Dendritic cell treated with granulocyte-macrophage colony-stimulating factor and Interleukin-4, amounts not matched to agents 40 ng/mL and 50 ng/mL, for 4 days (primary cell): ENCODE results near the gene SLC19A1.
A peak's percentile ranks its signal among the peaks of the same experiment; 100 is the strongest.

ENCODE experiments used
- H3K27ac Mint-ChIP-seq: one replicate; pipeline ENCODE4 v1.8.0; 2022; ENCODE audit warnings: mild to moderate bottlenecking, mixed read lengths
- H3K27me3 Mint-ChIP-seq: one replicate; pipeline ENCODE4 v1.8.0; 2022; ENCODE audit warnings: mild to moderate bottlenecking, mixed read lengths
- H3K36me3 Mint-ChIP-seq: one replicate; pipeline ENCODE4 v1.8.0; 2022; ENCODE audit warnings: low read depth, mixed read lengths
- H3K4me1 Mint-ChIP-seq: one replicate; pipeline ENCODE4 v1.8.0; 2022; ENCODE audit warnings: low read depth, mixed read lengths
- H3K4me3 Mint-ChIP-seq: one replicate; pipeline ENCODE4 v1.8.0; 2022; ENCODE audit warnings: mild to moderate bottlenecking, moderate library complexity, mixed read lengths
- H3K9me3 Mint-ChIP-seq: one replicate; pipeline ENCODE4 v1.8.0; 2022; ENCODE audit warnings: mixed read lengths
- intact Hi-C: fragments of 100-400 bp; cut with micrococcal nuclease; formaldehyde crosslinking; loops from one replicate; pipeline ENCODE4 v1.15.0; 2022

Gene SLC19A1

DNA sequence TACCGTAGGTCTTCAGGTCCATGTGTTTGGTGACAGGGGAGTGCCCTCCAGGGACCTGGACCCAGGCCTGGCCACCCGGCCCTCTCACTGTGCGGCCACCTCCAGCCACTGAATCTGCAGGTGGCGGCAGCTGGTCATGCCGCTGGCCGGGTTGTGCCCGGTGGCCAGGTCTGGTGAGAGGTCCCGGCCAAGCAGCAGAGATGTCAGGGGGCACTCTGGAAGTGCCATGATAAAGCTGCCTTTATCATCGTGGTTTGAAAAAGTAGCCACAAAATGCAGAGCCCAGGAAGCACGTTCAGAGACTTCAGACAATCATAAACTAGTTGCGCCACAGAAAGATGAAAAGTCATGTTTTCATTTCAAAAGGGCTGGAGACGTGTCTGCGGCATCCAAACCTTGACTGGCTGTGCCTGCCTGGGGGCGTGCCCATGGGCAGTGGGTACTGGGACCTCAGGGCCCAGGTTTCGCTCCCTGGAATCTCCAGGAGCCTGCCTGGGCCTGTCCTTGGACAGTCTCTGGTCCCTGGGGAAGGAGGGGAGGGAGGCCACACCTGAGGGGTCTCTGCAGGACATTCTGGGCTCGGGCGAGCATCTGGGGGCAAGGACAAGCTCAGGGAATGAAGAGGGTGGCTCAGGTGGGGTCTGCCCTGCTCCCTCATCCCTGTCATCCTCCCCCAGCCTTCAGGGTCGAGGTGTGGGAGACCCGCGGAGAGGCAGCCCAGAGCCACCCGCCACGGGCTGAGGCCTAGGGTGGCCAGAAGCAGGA is 92.4 kb downstream of the SLC19A1 start:
- Mint-ChIP-seq H3K27ac (peak overlapping the region; percentile 24), H3K4me3 (no peak overlapping the region)

GRCh38 chr21:45448810-45449657 is 93.2 kb downstream of the SLC19A1 start:
- no peaks in the 10 kb centered on the region for H3K4me1 Mint-ChIP-seq
- intact Hi-C loops: no loop called here
- no peaks in the 10 kb centered on the region for H3K36me3 Mint-ChIP-seq
- H3K9me3 Mint-ChIP-seq: no peaks in the 10 kb centered on the region
- no peak overlapping the region for H3K4me3 Mint-ChIP-seq
- H3K27me3 Mint-ChIP-seq: peaks cover 17% of the 10 kb centered on the region
- peak overlapping the region; percentile 24 for H3K27ac Mint-ChIP-seq

More for the DNA sequence above, 92.4 kb downstream of the SLC19A1 start:
- Mint-ChIP-seq H3K27me3 (peaks cover 12% of the 10 kb centered on the region), H3K4me1 (no peaks in the 10 kb centered on the region), H3K9me3 (no peaks in the 10 kb centered on the region), H3K36me3 (no peaks in the 10 kb centered on the region)
- intact Hi-C loops: no loop called here

DNA sequence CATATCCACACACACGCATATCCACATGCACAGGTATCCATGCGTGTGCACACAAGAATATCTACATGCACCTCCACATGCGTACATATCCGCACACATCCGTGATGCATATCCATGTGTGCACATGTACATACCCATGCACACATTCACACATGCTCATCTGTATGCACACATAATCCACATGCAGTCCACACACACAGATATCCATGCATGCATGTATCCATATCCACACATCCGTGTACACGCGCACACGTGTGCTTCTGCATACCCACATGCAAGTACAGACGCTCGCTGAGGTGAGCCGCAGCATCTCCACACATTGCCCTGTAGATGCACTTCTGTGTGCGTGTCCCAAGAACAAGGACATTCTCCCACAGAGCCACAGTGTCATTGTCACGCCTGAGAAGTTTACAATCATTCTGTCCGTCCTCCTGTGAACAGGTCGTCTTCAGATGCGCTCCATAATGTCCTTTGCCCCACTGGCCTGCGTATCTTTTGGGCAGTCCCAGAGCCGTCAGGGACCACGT is 93.9 kb downstream of the SLC19A1 start:
- Mint-ChIP-seq H3K4me1 (no peaks in the 10 kb centered on the region), H3K27me3 (peaks cover 14% of the 10 kb centered on the region), H3K36me3 (no peaks in the 10 kb centered on the region), H3K4me3 (no peak overlapping the region), H3K9me3 (no peaks in the 10 kb centered on the region), H3K27ac (no peak overlapping the region)
- intact Hi-C loops: no loop called here
